ENCODE data around the gene BATF.

The BATF gene

GRCh38 chr14:75563931-75564330, 41.7 kb downstream of the BATF start:
- no peak for DNase-seq

DNA sequence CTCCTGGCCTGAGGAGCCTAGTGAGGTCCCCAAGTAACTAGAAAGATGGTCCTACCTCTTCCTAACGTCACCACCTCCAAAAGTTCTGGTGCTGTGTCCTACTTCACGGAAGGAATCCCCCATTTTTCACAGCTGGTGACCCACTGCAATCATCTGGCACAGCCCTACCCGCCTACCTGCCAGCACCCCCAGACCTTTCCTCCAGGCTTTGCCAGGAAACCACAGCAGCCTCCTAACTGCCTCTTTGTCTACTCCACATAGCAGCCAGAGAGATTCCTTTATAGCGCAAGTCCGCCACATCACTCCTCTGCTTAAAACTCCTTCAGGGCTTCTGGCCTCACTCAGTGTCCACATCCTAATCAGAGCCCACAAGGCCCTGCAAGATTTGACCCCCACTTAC, 42.8 kb downstream of the BATF start:
- no peak for DNase-seq

DNA sequence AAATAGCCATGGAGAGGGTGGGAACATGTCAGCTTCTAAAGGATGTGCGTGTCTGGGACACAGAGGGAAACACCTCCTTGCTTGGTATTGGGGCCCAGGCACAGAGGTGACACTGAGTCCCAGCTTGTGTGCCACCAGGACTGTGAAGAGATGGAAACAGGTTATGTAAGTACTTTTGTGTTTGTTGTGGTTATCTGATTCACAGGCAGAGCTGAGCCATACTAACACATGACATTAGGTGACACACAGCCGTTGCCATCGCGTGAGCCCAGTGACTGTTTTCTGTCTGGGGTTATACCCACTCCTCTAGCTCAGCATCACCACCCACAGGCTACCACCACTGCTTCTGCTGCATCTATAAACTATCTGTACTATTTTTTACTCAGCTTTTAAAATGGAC, 44.1 kb downstream of the BATF start:
- no peak for DNase-seq

- DNase-seq: no peak
These were observed 44.5 kb downstream of the BATF start for GRCh38 chr14:75566752-75567151.

DNA sequence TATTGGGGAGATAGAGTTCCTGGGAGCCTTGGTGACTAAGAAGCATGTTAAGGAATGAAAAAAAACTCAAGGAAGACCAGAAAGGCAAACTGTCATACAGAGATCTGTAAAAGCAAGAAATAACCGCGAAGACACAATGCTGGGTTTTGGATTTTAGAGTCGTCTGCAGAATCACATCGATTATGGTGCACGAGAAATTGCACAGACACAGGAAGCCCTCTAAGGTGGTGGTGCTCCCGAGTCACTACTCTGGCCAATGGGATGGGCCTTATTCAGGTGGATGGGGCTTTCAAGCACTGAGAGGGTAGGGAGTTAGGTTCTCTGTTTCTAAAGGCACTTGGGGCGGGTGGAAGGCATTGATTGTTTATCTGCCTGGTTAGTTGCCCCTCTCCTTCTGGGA, 45.9 kb downstream of the BATF start:
- DNase-seq: no peak

DNA sequence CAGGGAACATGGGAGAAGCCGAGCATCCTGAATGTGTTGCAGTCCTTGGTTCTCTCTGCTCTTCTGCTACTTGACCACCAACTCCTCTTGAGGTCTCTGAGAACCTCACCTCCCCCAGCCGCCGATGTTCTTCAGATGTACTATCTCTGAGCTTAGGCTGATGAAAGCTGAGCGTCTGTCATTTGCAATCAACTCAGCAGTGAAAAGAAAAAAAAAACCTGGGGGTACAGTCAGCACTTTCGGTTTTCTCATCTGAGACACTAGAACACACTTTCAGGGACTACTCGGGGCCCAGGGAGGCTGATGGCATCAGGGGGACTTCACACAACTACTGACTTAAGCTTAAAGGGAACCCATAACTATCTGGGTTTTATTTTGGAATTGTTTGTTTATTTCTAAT, 46.5 kb downstream of the BATF start:
- no peak for DNase-seq

DNA sequence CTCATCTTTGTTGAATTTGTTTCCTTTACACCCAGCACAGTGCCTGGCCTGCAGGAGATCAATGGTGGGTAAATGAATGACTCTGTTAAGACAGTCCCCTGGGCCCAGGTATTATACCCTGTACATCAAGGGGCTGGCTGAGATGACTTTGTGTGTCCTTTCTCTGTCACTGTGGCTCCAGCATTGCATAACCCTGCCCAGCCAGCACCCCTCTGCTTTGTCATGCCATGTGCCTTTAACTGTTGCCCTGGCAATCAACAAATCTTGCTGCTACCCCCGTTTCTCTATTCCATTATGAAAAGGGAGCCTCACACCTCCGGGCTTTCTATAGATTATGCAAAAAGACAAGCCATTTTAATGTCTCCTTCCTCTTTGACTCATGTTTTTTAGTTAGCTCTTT, 48.5 kb downstream of the BATF start:
- DNase-seq: no peak

DNA sequence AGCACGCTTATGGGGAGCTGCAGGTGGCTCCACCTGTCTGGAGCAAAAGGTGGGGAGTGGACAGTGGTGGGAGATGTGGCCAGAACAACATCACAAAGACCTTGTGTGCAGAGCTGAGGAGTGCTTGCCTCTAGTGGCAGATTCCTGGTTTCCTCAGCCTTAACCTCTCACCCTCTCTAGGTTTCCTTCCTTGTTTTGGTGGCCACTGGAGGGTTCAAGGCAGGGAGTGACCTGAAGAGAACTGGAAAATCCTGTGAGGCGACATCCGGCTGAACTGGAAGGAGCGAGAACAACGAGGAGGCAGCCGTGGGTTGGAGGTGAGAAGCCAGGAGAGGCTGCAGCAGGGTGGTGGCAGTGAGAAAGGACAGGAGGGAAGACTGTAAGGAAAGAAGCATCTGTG, 49.8 kb downstream of the BATF start:
- no peak for DNase-seq

DNA sequence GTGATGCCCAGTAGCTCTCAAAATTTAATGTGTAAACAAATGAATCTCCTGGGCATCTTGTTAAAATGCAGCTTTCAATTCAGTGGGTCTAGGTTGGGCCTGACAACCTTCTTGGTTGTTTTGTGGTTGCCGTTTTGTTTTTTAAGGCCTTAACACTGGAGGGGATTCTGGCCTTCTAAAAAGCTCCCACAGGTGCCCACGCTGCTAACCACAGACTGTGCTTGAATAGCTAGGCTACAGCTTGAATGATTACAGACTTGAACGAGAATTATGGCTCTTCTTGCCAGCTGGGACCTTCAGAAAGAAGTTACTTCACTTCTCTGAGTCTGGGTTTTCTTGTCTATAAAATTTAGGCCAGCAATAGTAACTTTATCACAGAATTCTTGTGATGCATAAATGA, 54.8 kb downstream of the BATF start:
- no peak for DNase-seq

DNA sequence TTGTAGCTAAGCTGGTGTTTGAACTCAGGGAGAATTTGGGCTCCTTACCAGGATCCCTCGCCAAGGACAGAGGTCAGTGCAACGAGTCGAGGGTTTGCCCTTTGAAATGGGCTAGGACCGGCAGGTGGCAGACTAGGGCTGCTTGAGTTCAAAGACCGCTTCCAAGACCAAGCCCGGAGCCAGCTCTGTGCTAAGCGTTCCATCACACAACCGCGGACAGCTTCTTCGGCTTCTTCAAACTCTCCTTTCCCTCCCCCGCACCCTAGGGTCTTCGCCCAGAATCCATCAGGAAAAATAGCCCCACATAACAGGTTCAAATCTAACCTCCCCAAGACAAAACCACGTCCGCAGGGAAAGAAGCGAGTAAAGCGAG, 55.4 kb downstream of the BATF start:
- DNase-seq: peak; percentile 73

- peak; percentile 51 for DNase-seq
These were observed 56.0 kb downstream of the BATF start, which contains the start of gene FLVCR2 for GRCh38 chr14:75578102-75578785. Gene FLVCR2 (plus strand): TSS chr14:75578620. CDS start chr14:75578973, 353 bp downstream.

DNA sequence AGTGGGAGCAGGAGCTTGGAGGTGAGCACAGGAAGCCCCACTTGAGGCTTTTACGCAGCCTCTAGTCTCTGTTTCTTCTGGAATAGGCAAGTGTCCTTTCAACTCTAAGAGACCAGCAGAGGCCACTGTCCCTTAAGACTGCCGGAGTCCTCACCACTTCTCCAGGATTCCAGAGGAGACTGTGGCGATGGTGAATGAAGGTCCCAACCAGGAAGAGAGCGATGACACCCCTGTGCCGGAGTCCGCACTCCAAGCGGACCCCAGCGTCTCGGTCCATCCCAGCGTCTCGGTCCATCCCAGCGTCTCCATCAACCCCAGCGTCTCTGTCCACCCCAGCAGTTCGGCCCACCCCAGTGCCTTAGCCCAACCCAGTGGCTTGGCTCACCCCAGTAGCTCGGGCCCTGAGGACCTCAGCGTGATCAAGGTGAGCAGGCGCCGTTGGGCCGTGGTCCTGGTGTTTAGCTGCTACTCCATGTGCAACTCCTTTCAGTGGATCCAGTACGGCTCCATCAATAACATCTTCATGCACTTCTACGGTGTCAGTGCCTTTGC, 56.6 kb downstream of the BATF start:
- no peak for DNase-seq

- no peak for DNase-seq
These were observed 57.1 kb downstream of the BATF start for GRCh38 chr14:75579338-75579864.

- DNase-seq: no peak
These were observed 57.6 kb downstream of the BATF start for GRCh38 chr14:75579882-75580281.

GRCh38 chr14:75587388-75587787, 65.1 kb downstream of the BATF start:
- no peak for DNase-seq

DNA sequence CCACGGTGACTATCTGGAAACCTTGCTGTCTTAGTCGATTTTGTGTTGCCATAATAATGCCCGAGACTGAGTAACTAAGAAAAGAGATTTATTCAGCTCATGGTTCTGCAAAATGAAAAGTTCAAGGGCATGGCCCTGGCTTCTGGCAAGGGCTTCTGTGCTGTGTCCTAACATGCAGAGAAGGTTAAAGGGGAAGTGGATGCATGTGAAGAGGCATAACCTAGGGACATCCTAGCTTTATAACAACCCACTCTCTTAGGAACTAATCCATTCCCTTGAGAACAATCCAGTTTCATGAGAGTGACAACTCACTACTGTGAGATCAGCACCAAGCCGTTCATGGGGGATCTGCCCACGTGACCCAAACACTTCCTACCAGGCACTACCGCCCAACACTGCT, 67.7 kb downstream of the BATF start:
- DNase-seq: no peak

- DNase-seq: no peak
These were observed 69.2 kb downstream of the BATF start for GRCh38 chr14:75591331-75591946.

DNA sequence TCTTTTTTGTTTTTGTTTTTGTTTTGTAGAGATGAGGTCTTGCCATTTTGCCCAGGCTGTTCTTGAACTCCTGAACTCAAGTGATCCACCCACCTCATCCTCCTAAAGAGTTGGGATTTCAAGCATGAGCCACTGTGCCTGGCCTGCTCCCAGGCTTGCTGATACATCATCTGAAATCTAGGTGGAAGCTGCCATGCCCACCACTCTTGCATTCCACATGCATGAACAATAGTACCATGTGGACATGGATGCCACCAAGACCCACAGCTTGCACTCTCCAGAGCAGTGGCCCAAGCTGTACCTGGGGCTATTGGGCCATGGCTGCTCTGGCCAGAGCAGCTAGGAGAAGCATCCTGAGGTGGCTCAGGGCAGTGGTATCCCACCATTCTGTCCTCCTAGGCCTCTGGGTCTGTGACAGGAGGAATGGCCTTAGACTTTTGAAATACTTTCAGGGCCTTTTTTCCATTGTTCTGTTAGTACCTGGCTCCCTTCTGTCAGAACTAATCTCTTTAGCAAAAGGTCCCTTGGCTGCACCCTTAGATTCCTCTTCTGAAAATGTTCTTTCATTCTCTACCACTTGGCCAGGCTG, 69.8 kb downstream of the BATF start:
- no peak for DNase-seq

DNA sequence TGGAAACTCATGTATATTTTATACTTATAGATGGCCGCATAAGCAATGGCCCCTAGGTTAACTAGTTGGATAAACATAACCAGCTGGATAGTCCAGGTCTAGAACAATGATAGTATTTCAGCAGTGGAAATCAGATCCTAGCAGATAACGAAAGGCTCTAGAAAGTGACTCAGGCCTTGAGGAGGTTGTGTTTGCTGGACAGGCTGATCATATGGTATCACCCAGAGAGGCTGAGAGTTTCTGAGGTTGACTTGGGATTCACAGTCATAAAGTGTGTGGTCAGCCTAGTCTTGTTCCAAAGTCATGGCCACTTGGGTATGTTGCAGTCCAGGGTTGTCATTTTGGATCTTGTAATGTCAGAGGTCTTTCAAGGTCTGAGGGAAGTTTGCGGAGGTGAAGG, 73.0 kb downstream of the BATF start:
- DNase-seq: no peak

Data from NCI-H226 (cell line).